22Rv1 (cell line): ENCODE data around the gene POU4F3.

Experiments used
- H3K27ac ChIP-seq: fragments of 450-650 bp; 2 replicates; pipeline ENCODE4 v1.5.1; 2017
- ZFX ChIP-seq: fragments of 450-650 bp; IDR thresholded peaks from 2 replicates; pipeline ENCODE4 v1.6.1; 2017; ENCODE audit warnings: antibody characterized with exemption, borderline replicate concordance
- TF ChIP-seq, protein P1 (sequence below): fragments of 450-650 bp; IDR thresholded peaks from 2 replicates; pipeline ENCODE4 v1.5.1; 2017; ENCODE audit warnings: mild to moderate bottlenecking

The POU4F3 gene

DNA sequence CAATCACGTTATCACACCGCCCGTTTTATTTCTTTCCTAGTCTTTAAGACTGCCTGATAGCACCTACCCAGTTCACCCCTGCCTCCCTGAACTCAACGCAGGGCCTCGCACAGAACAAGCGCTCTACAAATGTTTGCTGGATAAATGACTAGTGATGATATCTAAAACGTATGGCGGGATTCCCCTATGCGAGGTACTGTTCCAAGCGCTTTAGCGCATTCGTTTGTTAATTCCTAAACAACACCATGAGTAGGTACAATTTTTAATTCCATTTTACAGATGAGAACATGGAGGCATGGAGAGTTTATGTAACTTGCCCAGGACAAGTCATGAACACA lies 6.6 kb downstream of the POU4F3 start:
- H3K27ac ChIP-seq: no peak overlapping the region
- no peak for TF ChIP-seq ZFX
- TF ChIP-seq, protein P1, sequence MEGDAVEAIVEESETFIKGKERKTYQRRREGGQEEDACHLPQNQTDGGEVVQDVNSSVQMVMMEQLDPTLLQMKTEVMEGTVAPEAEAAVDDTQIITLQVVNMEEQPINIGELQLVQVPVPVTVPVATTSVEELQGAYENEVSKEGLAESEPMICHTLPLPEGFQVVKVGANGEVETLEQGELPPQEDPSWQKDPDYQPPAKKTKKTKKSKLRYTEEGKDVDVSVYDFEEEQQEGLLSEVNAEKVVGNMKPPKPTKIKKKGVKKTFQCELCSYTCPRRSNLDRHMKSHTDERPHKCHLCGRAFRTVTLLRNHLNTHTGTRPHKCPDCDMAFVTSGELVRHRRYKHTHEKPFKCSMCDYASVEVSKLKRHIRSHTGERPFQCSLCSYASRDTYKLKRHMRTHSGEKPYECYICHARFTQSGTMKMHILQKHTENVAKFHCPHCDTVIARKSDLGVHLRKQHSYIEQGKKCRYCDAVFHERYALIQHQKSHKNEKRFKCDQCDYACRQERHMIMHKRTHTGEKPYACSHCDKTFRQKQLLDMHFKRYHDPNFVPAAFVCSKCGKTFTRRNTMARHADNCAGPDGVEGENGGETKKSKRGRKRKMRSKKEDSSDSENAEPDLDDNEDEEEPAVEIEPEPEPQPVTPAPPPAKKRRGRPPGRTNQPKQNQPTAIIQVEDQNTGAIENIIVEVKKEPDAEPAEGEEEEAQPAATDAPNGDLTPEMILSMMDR: no peak

DNA sequence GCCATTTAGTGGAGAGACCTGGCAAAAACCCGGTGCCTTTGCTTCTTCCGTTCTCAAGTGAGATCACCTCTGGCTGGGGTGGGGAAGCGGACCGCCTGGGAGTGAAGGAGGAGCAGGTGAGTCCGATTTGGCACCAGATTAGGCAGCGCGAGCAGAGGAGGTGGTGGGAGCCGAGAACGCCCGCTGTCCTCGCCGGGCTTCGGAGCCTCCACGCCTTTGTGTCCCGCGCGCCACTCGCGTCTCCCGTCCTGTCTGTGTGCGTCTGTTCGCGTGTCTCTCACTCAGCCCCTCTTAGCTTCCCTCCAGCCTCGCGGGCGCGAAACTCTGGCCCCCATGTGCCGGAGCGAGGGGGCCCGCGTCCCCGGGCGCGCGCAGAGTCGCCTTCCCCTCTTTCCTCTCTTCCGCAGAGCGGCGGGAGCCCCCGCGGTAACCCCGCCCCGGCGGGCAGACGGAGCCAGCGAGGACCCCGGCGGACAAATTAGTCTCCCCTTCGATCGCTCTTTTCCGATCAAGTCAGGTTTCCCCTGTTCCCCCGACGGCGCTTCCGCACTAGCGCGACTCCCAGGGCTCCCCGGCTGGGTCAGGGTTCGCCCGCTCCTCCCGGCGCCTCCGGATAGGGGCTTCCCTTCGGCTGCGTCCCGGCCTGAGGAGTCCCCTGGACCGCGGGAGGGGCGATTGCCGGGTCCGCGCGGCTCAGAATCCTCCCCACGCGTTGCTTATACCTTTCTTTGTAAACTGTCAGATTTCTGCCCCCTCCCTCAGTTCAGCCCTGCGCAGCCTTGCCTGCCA lies 7.1 kb downstream of the POU4F3 start:
- no peak overlapping the region for H3K27ac ChIP-seq
- no peak for TF ChIP-seq ZFX
- TF ChIP-seq, protein P1: no peak

DNA sequence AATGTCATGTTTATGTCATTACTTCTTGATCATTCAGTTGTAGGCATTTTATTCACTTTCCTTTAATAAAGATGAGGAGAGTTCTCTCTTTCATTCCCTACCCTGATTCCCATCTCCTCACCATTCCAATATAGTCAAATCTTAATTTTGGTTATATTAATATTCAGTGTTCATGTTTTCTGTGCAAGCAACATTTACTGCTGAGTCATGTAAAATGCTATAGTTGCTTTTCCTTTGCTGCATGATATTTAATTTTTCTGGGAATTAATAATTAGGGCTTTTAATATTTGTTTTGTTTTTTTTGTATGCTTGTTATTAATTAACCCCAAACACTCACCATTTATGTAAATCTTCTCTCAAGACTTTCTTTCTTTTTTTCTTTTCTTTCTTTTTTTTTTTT lies 18.5 kb downstream of the POU4F3 start:
- TF ChIP-seq ZFX: no peak
- TF ChIP-seq, protein P1: no peak
- H3K27ac ChIP-seq: no peak overlapping the region

DNA sequence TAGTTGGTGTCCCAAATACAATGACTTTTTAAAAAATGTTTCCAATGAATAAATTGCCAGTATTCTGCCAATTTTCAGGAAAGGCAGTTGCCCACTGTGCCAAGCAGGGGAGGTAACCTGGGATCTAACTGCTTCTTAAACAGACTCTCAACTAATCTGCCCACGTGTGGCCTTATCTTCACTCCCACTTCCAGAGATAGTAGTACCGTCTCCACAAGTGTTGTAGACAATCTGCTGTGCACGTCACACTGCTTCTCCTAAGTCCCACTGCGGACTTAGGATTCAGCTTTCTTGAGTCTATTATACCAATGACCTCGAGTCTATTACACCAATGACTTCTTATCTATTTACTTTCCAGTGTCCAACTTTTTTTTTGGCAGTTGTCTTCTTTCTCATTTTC lies 21.2 kb downstream of the POU4F3 start:
- TF ChIP-seq ZFX: no peak
- TF ChIP-seq, protein P1: no peak

DNA sequence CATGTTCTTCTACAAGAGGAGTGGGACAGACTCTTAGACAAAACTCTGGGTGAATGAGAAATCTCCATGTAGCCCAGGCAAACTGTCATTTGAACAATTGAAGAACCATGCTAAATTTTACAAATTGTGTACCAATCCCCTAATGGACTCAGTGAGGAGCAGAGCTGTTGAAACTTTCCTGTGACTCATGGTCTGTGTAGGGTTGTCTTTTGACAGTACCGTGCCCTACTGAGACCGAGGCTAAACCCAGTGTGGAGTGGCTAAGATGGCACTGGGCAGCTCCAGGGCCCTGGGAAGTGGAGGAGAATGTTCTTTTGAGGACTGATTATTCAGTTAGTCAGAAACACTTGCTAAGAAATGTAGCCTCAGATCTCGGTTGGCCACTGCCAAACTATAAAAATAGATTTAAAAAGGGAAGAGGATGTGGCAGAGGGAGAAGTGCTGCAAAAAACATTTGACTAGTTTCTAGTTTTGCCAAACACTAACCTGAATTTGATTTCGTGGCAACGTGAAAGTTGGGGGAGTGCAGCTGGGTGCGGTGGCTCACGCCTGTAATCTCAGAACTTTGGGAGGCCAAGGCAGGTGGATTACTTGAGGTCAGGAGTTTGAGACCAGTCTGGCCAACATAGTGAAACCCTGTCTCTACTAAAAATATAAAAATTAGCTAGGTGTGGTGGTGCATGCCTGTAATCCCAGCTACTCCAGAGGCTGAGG lies 24.7 kb downstream of the POU4F3 start:
- TF ChIP-seq, protein P1: no peak
- TF ChIP-seq ZFX: no peak
- no peak overlapping the region for H3K27ac ChIP-seq

More for the DNA sequence above, 21.2 kb downstream of the POU4F3 start:
- H3K27ac ChIP-seq: no peak overlapping the region

DNA sequence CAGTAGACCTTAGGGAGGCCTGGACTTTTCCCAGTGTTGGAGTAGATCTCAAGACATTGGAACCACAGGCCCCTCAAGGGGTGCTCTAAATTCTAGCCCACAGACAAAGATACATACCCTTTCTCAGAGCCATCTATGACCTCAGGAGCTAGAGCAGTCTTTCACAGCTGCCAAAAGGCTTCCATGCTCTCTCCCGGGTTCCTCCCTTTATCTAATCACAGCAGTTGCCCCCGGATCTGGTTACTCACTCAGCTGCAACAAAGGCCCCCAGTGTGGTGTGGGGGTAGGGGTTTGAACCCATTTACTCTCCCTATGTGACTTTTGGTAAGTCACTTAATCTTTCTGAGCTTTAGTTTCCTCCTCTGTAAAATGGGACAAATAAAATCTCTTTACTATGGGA lies 27.0 kb downstream of the POU4F3 start:
- H3K27ac ChIP-seq: no peak overlapping the region
- TF ChIP-seq, protein P1: no peak
- TF ChIP-seq ZFX: no peak

DNA sequence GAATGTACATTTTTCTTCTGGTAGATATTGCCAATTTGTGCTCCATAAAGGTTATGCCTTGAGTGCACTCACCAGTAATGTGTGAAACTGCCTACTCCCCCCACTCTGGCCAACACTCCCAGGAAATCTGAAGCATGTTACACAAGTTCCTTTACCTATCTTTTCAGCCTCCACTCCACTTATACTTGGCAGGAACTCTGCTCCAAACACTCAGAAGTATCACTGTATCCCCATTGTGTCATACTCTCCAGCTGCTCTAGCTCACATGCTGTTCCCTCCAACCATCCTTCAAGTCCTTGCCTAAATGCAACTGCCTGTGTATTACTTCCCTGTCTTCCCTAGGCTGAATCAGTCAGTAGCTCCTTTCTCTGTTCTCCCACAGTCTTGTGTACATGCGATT lies 28.3 kb downstream of the POU4F3 start:
- H3K27ac ChIP-seq: no peak overlapping the region
- TF ChIP-seq, protein P1: no peak
- no peak for TF ChIP-seq ZFX
